ENCODE data around the gene MISFA. TPM values are rescaled to one million over a fixed set of nuclear protein-coding genes. Genes with fewer than 3 reads are reported as not detected.
"Not testable (repeated sequence)": the region's sequence is repeated elsewhere in the genome, so short reads cannot be mapped to it uniquely, and the experiment has no call there.

MISFA gene
- under 1 TPM; 0.84 to 0.88 TPM for total RNA-seq

GRCh38 chr11:18599739-18600230 lies at the start of gene MISFA:
Gene MISFA (plus strand): TSS chr11:18599789. CDS start chr11:18599929, 140 bp downstream.
- POLR2A ChIA-PET: no interaction called here
- CTCF ChIA-PET: interaction anchor here (0.6 kb wide), 1 partner anchor 139 kb away, joined by 3 read pairs; no protein-coding TSS in a partner anchor

GRCh38 chr11:18563090-18563730 lies 36.4 kb upstream of the MISFA start:
- ChIA-PET CTCF (interaction anchor here (0.7 kb wide), 1 partner anchor 72 kb away, joined by 3 read pairs; no protein-coding TSS in a partner anchor), POLR2A (no interaction called here)

DNA sequence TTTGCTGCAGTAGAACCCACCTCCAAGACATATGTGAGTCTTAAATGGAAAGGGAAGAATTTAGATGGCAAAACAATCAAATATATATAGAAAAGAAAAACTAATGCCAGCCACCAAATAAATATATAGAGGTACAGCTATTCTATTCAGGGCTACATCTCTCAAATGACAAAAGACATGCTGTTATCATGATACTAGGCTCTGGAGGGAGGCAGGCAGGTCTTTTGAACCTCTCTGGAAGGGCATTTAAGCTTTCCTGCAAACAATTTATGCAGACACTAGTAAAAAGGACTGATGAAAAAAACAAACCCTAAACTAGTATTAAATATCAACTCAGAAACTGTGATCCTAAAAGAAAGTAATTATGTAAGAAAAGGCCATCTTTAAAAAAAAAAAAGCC lies 35.4 kb upstream of the MISFA start:
- CTCF ChIA-PET: interaction anchor here (0.7 kb wide), 1 partner anchor 1438 kb away, joined by 3 read pairs; no protein-coding TSS in a partner anchor
- POLR2A ChIA-PET: interaction anchor here (0.6 kb wide), 1 partner anchor 15 kb away, joined by 7 read pairs; no protein-coding TSS in a partner anchor

DNA sequence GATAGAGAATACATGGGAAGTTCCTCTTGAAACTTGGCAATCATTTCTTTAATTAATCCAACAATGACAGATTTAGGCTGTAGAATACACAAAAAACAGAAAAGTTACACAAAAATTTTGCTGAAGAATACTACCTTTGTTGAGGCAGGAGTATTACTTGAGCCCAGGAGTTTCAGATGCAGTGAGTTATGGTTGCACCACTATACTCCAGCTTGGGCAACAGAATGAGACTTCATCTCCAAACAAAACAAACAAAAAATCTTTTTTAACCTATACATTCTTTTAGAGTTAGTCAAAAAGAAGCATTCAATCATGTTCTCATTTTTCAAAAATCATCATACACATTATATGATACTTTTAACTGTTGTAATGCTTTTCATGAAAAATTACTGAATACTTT lies 33.2 kb upstream of the MISFA start:
- ChIA-PET POLR2A (no interaction called here), CTCF (no interaction called here)

DNA sequence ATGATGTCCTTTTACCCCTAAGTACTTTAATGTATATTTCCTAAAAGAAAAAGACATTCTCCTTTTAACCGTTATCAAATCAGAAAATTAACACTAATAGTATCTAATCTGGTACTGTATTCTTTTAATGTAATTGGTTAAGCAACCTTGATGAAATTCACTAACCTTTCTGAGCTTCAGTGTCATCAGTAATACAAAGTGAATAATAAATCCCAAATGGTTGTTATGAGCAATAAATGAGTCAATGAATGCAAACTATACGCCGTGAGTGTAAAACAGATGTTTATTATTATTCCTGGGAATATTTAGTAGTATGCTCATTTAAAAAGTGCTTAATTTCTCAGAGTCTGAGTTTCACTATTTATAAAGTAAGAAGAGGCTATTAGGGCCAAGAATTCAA lies 32.5 kb upstream of the MISFA start:
- ChIA-PET CTCF (no interaction called here), POLR2A (no interaction called here)

GRCh38 chr11:18575361-18575760 lies 24.2 kb upstream of the MISFA start:
- ChIA-PET CTCF (no interaction called here), POLR2A (no interaction called here)

DNA sequence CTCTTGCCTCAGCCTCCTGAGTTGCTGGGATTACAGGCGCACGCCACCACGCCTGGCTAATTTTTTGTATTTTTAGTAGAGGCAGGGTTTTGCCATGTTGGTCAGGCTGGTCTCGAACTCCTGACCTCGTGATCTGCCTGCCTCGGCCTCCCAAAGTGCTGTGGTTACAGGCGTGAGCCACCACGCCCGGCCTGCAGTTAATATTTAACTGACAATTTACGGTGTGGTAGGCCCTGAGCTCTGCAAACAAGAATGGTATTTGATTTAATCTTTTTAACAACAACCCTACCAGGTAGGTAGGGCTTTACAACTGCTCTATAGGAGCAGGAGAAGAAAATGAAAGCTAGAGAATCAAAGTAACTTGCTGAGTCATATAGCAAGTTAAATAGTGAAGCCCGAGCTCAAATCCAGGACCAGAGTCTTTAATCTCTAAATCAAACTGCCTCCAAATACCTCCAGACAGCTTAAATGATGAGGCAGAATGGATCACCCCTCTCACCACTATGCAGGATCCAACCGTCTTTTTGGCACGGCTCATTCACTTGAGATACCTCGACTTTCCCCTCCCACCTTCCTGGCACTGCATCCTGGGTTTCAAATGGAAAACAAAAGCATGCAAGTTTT lies 20.5 kb upstream of the MISFA start:
- POLR2A ChIA-PET: interaction anchor here (0.6 to 1.5 kb wide), 5 partner anchors 9 to 1119 kb away, joined by 3 to 7 read pairs (median 4); partner anchors contain the start of genes SPTY2D1 and UEVLD
- CTCF ChIA-PET: interaction anchor here (1.1 kb wide), 1 partner anchor 9 kb away, joined by 4 read pairs; no protein-coding TSS in a partner anchor

DNA sequence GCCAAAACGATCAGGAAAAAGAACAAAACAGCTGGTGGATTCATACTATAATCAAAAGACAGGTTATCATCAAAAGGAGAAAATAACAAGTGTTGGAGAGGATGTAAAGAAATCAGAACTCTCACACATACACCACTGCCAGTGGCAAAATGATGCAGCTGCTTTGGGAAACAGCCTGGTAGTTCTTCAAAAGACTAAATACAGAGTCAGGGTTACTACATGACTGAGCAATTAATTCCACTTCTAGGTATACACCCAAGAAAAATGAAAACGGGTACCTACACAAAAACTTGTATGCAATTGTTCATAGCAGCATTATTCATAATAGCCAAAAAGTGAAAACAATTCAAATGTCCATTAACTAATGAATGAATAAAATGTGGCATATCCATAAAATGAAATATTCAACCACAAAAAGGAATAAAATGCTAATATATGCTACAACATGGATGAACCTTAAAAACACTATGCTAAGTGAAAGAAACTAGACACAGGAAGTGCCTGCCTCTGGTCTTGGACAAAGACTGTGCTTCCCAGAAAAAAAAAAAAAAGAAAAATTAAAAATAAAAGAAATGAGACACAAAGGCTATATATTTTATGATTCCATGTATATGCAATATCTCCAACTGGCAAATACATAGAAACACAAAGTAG lies 19.3 kb upstream of the MISFA start:
- ChIA-PET POLR2A (interaction anchor here (0.6 to 1.5 kb wide), 3 partner anchors 8 to 1118 kb away, joined by 4 to 6 read pairs (median 4); partner anchors contain the start of gene UEVLD), CTCF (interaction anchor here (0.7 kb wide), 1 partner anchor 35 kb away, joined by 3 read pairs; no protein-coding TSS in a partner anchor)

GRCh38 chr11:18581825-18582224 lies 17.8 kb upstream of the MISFA start:
- ChIA-PET CTCF (interaction anchor here (0.5 kb wide), 1 partner anchor 12 kb away, joined by 7 read pairs; no protein-coding TSS in a partner anchor), POLR2A (interaction anchor here (0.6 kb wide), 1 partner anchor 48 kb away, joined by 4 read pairs; no protein-coding TSS in a partner anchor)

DNA sequence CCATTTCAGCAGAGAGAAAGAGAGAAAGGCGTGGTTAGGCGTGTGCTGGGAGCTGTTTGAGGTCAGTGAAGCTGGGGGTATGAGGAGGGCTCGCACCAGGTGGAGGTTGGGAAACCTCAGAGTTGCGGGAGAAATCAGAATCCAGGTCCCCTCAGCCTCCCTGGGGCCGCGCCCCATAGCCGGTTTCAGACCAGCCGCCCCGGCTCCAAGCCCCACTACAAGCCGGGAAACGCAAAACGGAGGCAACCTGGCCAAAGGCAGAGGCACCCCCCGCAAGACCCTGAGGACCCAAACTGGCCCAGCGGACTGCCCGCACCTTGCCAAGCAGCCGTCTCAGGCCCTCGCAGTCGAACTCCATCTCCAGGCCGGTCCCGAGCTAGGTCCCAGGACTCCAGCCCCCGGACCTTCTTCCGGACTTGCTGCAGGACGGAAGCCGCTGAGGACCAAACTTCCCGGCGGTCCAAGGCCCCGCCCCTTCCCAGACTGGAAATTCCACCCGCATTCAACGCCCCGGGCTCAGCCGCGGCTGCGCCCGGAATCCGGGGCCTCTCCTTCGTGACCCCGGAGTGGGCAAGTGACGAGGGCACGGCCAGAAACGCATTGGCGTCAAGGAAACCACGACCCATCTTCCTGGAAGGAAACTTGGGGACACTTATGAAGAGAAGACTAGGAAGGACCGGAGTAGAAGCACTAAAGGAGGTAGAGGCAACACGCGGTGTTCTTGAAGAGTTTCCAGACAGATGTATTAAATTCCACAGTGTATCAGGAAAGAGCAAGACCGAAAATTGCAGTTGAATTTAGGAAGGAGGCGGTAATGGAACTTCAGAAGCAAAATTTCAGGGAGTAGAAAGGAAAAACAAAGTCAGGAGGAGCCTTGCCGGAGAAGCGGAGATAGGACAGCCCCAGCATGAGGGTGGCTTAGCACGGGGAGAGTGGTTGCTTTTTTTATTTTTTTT lies 11.0 kb upstream of the MISFA start, which contains the start of gene UEVLD:
Gene UEVLD (minus strand): TSS at position 438 of the 956 bp plus-strand sequence. CDS start 80 bp downstream, at position 358.
- ChIA-PET POLR2A (interaction anchor here (0.9 to 1.4 kb wide), 5 partner anchors 9 to 193 kb away, joined by 3 to 14 read pairs (median 4); partner anchors contain the start of gene SPTY2D1), CTCF (interaction anchor here (0.8 to 1.7 kb wide), 3 partner anchors 9 to 25 kb away, joined by 3 to 4 read pairs (median 4); no protein-coding TSS in a partner anchor)

GRCh38 chr11:18590571-18590970 lies 9.0 kb upstream of the MISFA start:
- ChIA-PET POLR2A (no interaction called here), CTCF (no interaction called here)

DNA sequence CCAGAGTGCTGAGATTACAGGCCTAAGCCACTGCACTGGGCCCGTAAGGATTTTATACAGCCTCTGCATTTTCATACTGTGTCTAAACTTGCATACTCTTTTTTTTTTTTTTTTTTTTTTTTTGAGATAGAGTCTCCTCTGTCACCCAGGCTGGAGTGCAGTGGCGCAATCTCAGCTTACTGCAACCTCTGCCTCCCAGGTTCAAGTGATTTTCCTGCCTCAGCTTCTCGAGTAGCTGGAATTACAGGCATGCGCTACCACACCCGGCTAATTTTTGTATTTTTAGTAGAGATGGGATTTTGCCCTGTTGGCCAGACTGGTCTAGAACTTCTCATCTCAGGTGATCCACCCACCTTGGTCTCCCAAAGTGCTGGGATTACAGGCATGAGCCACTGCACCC lies 5.5 kb upstream of the MISFA start:
- CTCF ChIA-PET: interaction anchor here (0.6 to 0.7 kb wide), 2 partner anchors 13 to 74 kb away, joined by 4 to 7 read pairs; no protein-coding TSS in a partner anchor
- POLR2A ChIA-PET: not testable (repeated sequence)

DNA sequence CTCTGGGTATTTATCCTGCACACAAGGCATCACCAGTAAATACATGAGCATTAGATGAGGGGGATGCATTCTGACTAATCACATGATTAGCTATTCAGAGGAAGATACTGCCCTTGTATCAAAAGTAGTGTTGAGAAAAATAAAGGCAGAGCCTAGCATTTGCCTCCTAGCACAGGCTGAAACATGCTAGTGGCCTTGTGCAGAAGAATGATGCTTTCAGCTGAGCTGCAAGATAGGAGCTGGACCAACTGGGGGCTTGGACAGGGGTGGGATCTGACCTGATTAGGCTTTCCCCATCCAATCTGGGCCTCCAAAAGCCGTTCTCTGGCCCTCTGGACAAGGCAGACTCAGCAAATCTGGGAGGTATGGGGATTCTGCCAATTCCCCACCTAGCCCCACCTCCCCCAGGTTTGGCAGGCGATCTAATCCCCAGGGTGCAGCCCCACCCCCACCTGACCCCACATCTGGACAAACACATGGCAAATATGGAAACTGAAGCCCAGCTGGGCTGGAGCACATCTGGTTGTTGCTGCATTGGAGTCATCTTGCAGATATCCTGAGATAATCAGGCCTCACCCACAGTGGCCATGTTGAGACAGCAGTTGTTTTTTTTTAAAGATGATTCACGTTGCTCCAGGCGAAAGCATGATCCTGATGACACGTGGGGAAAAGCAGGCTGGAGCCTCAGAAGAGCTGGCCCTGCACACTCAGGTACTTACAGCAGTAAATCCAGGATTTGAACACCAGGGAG lies 4.4 kb upstream of the MISFA start:
- POLR2A ChIA-PET: no interaction called here
- CTCF ChIA-PET: no interaction called here

- CTCF ChIA-PET: no interaction called here
These were observed 1.5 kb downstream of the MISFA start for GRCh38 chr11:18600915-18601569.

GRCh38 chr11:18608376-18608775 lies 8.8 kb downstream of the MISFA start:
- ChIA-PET POLR2A (no interaction called here), CTCF (interaction anchor here (1.4 kb wide), 1 partner anchor 19 kb away, joined by 3 read pairs; the partner anchor contains the start of gene UEVLD)

More at GRCh38 chr11:18600915-18601569, 1.5 kb downstream of the MISFA start:
- POLR2A ChIA-PET: no interaction called here

DNA sequence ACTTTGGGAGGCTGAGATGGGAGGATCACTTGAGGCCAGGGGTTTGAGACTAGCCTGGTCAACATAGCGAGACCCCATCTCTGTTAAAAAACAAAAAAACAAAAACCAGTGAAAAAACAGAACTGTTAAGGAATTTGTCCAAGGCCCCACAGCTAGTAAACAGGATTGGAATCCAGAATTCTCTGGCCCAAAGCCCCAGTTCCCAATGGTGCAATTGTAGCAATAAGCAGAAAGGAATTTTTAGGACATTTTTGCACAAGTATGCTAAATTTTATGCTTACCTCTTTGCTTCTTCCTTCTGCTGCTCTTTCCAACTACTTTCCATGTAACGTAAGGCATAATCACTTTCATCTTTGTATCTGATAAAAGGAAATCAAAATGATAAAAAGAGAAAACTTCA lies 11.6 kb downstream of the MISFA start:
- CTCF ChIA-PET: interaction anchor here (0.8 kb wide), 1 partner anchor 9 kb away, joined by 3 read pairs; no protein-coding TSS in a partner anchor

GRCh38 chr11:18612394-18612793 lies 12.8 kb downstream of the MISFA start:
- POLR2A ChIA-PET: no interaction called here
- CTCF ChIA-PET: no interaction called here

More for the DNA sequence above, 11.6 kb downstream of the MISFA start:
- POLR2A ChIA-PET: interaction anchor here (0.6 kb wide), 1 partner anchor 1681 kb away, joined by 3 read pairs; no protein-coding TSS in a partner anchor

Measured in activated CD8-positive, alpha-beta memory T cell treated with anti-CD3 and anti-CD28 coated beads for 36 hours (primary cell).